GM21576 (cell line): ENCODE data around the gene ZNF837.
"Not testable (repeated sequence)": the region's sequence is repeated elsewhere in the genome, so short reads cannot be mapped to it uniquely, and the experiment has no call there.

Source experiments
- ATAC-seq: cut with Tn5 transposase; IDR thresholded peaks from one replicate; pipeline ENCODE4 v1.9.1; 2021; ENCODE audit warnings: mild to moderate bottlenecking, moderate library complexity; ENCODE audit not compliant: unreplicated experiment

ZNF837 gene

GRCh38 chr19:58396691-58397532, 16.1 kb upstream of the ZNF837 start:
- no peak for ATAC-seq

- no peak for ATAC-seq
Measured at GRCh38 chr19:58395979-58396627, 15.3 kb upstream of the ZNF837 start.

GRCh38 chr19:58395220-58395978, 14.6 kb upstream of the ZNF837 start, which contains the start of gene RNF225:
Gene RNF225 (plus strand): TSS chr19:58395656. CDS start chr19:58396090, 434 bp downstream.
- no peak for ATAC-seq

DNA sequence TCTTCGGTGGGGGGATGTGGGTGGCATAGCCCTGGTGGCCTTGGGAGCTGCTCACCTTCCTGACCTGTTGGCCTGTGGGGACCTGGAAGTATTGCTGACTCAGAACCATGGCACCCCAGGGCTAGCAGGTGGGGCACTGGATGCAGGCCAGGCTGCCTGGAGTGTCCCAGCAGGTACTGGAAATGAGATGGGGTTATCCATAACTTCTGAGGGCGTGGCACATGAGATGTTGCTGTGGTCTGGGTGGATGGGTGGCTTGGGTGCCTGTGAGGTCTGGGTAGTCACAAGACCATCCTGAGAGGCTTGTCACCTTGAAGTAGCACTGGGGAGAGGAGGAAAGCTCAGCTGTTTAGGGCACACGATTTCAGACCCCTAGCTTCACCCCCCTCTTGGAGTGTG, 14.0 kb upstream of the ZNF837 start:
- ATAC-seq = no peak

DNA sequence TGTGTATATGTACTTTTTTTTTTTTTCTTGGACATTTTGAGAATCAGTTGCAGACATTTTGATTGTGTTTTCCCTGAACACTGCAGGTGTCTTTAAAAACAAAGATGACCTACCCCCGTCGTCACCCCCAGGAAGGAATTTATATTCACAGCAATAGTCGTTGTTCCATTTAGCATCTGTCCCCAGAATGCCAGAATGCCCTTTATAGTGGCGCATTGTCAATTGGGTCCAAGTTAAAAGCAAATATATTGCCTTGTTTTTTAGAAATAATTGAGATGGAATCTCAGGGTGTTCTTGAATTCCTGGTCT, 12.8 kb upstream of the ZNF837 start:
- ATAC-seq = no peak

DNA sequence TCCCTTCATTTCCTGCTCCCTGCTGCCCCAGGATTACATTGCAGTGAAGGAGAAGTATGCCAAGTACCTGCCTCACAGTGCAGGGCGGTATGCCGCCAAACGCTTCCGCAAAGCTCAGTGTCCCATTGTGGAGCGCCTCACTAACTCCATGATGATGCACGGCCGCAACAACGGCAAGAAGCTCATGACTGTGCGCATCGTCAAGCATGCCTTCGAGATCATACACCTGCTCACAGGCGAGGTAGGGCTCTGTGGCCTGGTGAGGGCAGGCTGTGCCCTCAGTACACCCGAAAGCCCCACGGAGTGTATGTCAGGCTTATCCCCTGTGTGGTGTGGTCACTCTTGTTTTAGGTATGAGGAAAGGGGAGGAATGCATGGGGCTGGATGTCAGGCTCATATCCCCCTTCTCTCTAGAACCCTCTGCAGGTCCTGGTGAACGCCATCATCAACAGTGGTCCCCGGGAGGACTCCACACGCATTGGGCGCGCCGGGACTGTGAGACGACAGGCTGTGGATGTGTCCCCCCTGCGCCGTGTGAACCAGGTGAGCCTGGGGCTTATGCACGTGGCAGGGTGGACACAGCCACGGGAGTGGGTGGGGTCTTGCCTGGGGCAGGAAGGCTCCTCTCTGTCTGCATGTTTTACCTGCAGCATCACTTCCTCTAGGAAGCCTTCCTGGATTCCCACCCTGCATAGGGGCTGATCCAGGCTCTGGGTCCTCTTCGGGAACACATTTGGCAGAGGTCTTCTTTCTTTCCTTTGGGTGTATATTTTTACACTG, 12.3 kb upstream of the ZNF837 start:
- no peak for ATAC-seq

GRCh38 chr19:58388175-58388526, 7.3 kb upstream of the ZNF837 start:
- ATAC-seq = no peak

DNA sequence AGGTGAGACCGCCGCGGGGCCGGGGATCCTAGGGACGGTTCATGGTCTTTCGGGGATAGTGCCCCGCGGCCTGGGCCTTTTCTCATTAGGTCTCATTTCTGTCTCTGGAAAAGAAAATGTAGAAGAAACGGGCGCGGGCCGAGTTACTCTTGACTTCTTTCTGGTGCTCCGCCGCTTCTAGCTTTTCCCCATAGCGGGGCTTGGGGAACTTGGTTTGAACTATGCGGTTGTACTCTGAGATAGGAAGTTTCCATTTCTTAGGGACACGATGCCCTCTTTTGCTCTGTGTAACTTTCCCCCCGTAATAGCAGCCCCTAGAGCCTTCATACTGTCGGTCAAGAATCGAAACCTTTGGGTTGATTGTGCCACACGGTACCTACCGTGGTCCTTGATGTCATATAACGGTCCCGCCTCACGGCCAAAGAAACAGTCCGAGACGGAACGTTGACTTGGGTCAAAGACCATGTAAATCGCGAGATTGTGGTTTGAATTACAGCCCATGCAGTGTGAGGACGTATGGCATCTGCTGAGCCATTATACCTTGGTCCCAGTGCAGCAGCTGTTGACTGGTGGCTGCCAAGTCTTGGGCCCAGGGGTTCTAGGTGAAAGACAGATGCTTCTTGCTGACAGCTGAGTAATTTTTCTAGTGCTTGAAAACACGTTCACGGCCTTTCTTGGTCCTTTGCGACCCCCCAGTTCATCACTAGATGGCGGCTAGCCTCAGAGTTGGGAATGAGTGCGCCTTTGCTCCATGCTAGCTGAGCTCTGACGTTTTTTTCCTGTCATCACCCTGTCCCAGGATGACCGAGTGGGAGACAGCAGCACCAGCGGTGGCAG, 6.7 kb upstream of the ZNF837 start:
- no peak for ATAC-seq

DNA sequence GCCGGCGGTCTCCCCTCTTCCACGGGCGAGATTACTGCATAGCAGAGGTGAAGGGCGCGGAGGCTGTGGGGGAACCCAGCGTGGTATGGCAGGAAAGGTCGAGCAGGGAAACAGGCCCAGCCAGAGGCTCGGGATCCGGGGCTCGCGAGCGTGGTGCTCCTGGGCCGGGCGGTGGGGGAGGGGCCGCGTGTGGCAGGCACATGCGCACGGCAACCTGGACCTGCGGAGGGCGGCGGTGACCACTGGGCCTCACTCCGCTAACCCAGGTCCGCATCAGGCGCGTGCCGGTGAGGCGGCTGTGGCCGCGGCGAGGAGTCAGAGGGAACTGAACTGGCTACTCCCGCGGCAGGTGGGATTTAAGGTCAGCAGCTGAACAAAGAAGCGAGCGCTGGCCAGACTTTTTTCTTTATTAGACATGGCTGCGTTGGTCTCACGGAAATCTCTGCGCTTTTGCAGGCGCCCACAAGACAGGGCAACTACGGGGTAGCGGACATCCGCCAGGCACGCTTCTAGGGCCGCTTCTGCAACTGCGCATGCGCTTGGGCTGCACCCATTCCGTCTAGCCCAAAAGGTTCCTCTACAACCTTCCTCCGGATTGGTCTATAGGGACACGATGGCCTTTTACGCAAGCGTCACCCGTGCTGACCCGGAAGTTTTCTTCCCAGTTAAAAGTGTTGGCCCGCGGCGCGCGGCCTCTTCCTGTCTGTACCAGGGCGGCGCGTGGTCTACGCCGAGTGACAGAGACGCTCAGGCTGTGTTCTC, 5.9 kb upstream of the ZNF837 start, which contains the start of gene RPS5:
RPS5 (plus strand) TSS at position 694 of the 762 bp plus-strand sequence. CDS start 869 bp downstream, outside the sequence.
- peak; percentile 84 for ATAC-seq

GRCh38 chr19:58385891-58386575, 5.2 kb upstream of the ZNF837 start:
- ATAC-seq = peak; percentile 0

DNA sequence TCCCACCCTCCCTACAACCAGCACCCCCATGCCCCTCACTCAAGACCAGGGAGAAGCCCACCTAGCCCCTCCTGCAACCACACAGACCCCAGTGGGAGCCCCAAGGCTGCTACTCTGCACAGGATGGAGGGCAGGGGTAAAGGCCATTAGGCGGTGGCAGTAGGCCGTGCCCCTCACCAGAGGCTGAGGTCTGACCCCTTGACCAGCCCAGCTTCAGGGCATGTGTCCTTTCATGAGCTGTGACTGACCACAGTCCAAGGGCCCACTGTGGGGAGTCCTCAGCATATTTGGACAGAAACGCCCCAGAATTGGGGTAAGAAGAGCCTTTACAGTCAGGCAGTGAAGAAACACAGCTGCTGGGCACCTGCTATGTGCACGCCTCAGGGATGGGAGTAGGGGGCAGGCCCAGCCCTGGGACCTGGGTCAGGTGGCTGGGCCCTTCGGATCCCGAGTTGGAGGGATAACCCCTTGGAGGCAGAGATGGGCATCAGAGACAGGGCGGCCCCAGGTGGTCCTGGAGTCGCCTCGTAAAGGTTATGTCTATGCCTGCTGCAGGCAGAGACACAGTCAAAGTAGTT, 4.6 kb upstream of the ZNF837 start:
- no peak for ATAC-seq

- ATAC-seq = no peak
Measured at GRCh38 chr19:58382997-58383603, 2.3 kb upstream of the ZNF837 start.

- no peak for ATAC-seq
Measured at GRCh38 chr19:58381460-58382212, 806 bp upstream of the ZNF837 start.

- ATAC-seq = no peak
Measured at GRCh38 chr19:58380037-58380661, 681 bp downstream of the ZNF837 start.

DNA sequence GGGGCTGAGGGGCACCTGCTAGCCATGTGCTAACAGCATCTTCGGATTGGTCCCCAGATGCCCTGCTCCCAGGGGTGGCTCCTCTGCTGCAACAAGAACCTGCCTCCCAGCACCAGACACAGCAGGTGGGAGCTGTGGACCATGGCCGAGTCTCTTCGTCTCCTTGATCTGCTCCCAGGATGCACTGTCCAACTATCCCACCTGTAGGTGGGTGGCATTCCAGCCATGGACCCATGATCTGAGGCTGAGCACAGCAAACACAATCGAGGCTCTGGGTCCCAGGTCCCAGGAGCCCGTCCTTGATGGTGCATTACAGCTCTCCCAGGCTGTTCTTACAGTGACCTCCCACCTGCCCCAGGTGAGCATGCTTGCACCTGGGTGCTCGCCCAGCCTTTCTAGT, 1.6 kb downstream of the ZNF837 start:
- ATAC-seq = no peak

DNA sequence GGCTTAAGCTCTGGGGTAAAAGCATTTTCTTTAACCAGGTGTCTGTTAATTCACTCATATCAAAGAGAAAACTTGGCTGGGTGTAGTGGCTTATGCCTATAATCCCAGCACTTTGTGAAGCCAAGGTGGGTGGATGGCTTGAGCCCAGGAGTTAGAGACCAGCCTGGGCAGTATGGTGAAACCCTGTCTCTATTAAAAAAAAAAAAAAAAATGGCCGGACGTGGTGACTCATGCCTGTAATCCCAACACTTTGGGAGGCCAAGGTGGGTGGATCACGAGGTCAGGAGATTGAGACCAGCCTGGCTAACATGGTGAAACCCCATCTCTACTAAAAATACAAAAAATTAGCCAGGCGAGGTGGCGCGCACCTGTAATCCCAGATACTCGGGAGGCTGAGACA, 4.1 kb downstream of the ZNF837 start:
- not testable (repeated sequence) for ATAC-seq

- no peak for ATAC-seq
Measured at GRCh38 chr19:58374200-58374599, 6.6 kb downstream of the ZNF837 start.
